Measurements from ENCODE around the gene ZNF775.

The ZNF775 gene

DNA sequence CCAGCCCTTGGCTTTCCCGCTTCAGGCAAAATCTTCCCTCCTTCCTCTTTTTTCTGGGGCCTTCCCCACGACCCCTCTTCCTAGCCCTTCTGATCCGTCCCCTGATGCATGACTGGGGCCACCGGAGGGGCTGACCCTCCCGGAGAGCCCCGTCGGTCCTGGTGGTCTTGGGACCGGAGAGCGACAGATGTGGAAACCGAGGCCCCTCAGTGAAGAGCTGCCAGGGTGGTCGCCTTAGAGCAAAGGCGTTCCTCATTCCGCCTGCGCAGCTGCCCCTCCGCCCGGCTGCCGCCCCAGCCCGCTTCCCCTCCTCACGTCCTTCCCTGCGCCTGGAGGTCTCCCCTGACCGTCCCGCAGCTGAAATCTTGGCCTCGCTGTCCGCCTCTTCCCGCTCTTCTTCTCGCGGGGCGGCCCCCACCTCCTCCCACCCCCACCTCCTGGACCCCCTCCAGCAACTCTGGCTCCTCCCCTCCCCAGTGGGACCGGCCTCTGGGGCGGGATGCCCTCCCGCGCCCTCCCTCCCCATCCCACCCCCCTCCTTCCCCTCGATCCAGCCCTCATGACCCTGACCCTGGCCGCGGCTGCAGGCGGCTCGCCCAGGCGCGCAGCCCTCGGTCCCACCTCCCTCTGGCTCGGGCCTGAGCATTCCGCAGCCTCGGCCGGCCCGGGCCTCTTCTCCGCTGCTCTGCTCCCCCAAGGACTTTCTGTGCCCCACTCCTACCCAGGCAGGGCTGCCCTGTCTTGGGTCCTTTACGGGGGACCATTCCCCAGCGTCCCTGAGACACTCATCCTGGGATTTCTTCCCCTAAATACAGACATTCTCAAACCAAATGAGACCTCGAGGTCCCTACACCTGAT is 37.6 kb upstream of the ZNF775 start, which contains the start of gene RARRES2:
Gene RARRES2 (minus strand): TSS at position 367 of the 858 bp plus-strand sequence. CDS start 1,020 bp downstream, outside the sequence.
- H4K91ac ChIP-seq (ENCODE audit: low read length) = no peak within 1 kb of the TSS
- WGBS = 3% methylated on average over 44 of the region's 49 CpGs
- no peak within 1 kb of the TSS for H2BK5ac ChIP-seq (ENCODE audit: low read depth, low read length, poor library complexity, severe bottlenecking)
- peak; percentile 39 for DNase-seq
- H2BK120ac ChIP-seq (ENCODE audit: low read depth, low read length) = no peak within 1 kb of the TSS
- H3K14ac ChIP-seq (ENCODE audit: low read length in 2 of 2) = peak within 1 kb of the TSS in 1 of 2 experiments; percentile 31
- H3K23ac ChIP-seq (ENCODE audit: low read length in 2 of 2) = peak within 1 kb of the TSS in 1 of 2 experiments; percentile 17
- H3K79me1 ChIP-seq (replicated peaks; ENCODE audit: low read length, poor library complexity, severe bottlenecking) = no peaks in the 10 kb centered on the region
- H3K27me3 ChIP-seq (ENCODE audit: control insufficient read depth in 1 of 2, insufficient read depth in 1 of 2, low read length in 2 of 2) = peaks cover 58 to 77% of the 10 kb centered on the region in 2 experiments
- H2BK15ac ChIP-seq (ENCODE audit: low read depth, poor library complexity, severe bottlenecking) = peak within 1 kb of the TSS; percentile 65
- H2AK5ac ChIP-seq (ENCODE audit: low read length, severe bottlenecking) = no peak within 1 kb of the TSS
- no peak within 1 kb of the TSS for H4K8ac ChIP-seq (ENCODE audit: low read length)
- no peak within 1 kb of the TSS for H2BK12ac ChIP-seq (ENCODE audit: low read length in 2 of 2)
- peak within 1 kb of the TSS in 1 of 2 experiments; percentile 35 for H3K4ac ChIP-seq (ENCODE audit: low read depth in 1 of 2, low read length in 2 of 2)
- H3K27ac ChIP-seq (ENCODE audit: low read length, poor library complexity, severe bottlenecking) = no peak within 1 kb of the TSS
- no peak within 1 kb of the TSS for H3K9ac ChIP-seq (ENCODE audit: low read length)
- H3K4me3 ChIP-seq (ENCODE audit: insufficient read depth in 1 of 2, low read depth in 1 of 2, low read length in 2 of 2) = no peak within 1 kb of the TSS
- no peak within 1 kb of the TSS for H2AFZ ChIP-seq (ENCODE audit: low read depth, low read length)
- peak within 1 kb of the TSS; percentile 3 for H3K4me2 ChIP-seq (ENCODE audit: low read length, poor library complexity, severe bottlenecking)
- H3K4me1 ChIP-seq (ENCODE audit: control insufficient read depth, insufficient read depth, low read depth, low read length) = peaks cover 22% of the 10 kb centered on the region
- H3K9me3 ChIP-seq (ENCODE audit: control insufficient read depth, low read length) = peaks cover 32% of the 10 kb centered on the region
- peak within 1 kb of the TSS; percentile 40 to 83 for H3K18ac ChIP-seq (ENCODE audit: low read depth in 1 of 2, low read length in 2 of 2)
- H3K36me3 ChIP-seq (ENCODE audit: control insufficient read depth in 1 of 2, insufficient read depth in 2 of 2, low read depth in 1 of 2, low read length in 2 of 2) = no peaks in the 10 kb centered on the region

DNA sequence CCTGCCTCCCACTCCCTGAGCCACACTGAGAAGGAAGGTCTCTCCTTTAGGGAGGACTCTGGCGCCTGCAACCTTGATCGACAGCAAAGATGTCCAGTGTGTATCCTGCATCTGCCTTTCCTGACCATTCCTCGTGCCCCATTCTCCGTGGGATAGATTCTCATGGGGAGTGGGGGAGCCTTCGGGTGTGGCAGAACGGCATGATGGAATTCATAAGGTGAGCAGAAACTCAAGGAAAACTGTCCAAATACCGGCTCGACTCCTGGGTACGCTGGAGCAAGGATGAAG is 37.1 kb upstream of the ZNF775 start:
- Histone ChIP-seq H3K36me3 (ENCODE audit: control insufficient read depth in 1 of 2, insufficient read depth in 2 of 2, low read depth in 1 of 2, low read length in 2 of 2) (no peaks in the 10 kb centered on the region), H3K4me1 (ENCODE audit: control insufficient read depth, insufficient read depth, low read depth, low read length) (peaks cover 22% of the 10 kb centered on the region), H3K14ac (ENCODE audit: low read length in 2 of 2) (no peak overlapping the region), H4K8ac (ENCODE audit: low read length) (no peak overlapping the region), H3K27ac (ENCODE audit: low read length, poor library complexity, severe bottlenecking) (no peak overlapping the region), H3K4me3 (ENCODE audit: insufficient read depth in 1 of 2, low read depth in 1 of 2, low read length in 2 of 2) (no peak overlapping the region), H3K27me3 (ENCODE audit: control insufficient read depth in 1 of 2, insufficient read depth in 1 of 2, low read length in 2 of 2) (peaks cover 60 to 78% of the 10 kb centered on the region in 2 experiments), H2AFZ (ENCODE audit: low read depth, low read length) (no peak overlapping the region), H3K4me2 (ENCODE audit: low read length, poor library complexity, severe bottlenecking) (no peak overlapping the region), H4K91ac (ENCODE audit: low read length) (no peak overlapping the region), H2BK12ac (ENCODE audit: low read length in 2 of 2) (no peak overlapping the region), H2BK5ac (ENCODE audit: low read depth, low read length, poor library complexity, severe bottlenecking) (no peak overlapping the region), H2AK5ac (ENCODE audit: low read length, severe bottlenecking) (no peak overlapping the region), H2BK15ac (ENCODE audit: low read depth, poor library complexity, severe bottlenecking) (no peak overlapping the region), H2BK120ac (ENCODE audit: low read depth, low read length) (no peak overlapping the region), H3K9ac (ENCODE audit: low read length) (no peak overlapping the region), H3K4ac (ENCODE audit: low read depth in 1 of 2, low read length in 2 of 2) (no peak overlapping the region), H3K79me1 (replicated peaks; ENCODE audit: low read length, poor library complexity, severe bottlenecking) (no peaks in the 10 kb centered on the region), H3K18ac (ENCODE audit: low read depth in 1 of 2, low read length in 2 of 2) (no peak overlapping the region), H3K23ac (ENCODE audit: low read length in 2 of 2) (no peak overlapping the region), H3K9me3 (ENCODE audit: control insufficient read depth, low read length) (peaks cover 32% of the 10 kb centered on the region)
- WGBS = 88% methylated on average over 9 of the region's 9 CpGs
- DNase-seq = no peak

DNA sequence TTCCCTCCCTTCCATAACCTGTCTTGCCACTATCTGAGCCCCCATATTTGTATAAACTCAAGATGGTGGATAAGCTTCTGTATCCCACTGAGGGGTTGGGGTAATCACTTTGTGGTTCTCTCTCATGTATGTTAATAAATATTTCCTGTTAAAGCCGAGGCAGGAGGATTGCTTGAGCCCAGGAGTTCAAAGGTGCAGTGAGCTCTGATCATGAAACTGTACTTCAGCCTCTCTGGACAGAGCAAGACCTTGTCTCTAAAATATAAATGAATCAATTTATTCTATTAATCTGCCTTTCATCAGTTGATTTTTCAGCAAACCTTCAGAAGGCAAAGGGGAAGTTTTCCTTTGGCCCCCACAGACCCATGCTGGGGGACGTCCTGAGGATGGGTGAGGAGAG is 35.9 kb upstream of the ZNF775 start:
- Histone ChIP-seq H2BK15ac (ENCODE audit: low read depth, poor library complexity, severe bottlenecking) (no peak overlapping the region), H3K27ac (ENCODE audit: low read length, poor library complexity, severe bottlenecking) (no peak overlapping the region), H3K18ac (ENCODE audit: low read depth in 1 of 2, low read length in 2 of 2) (no peak overlapping the region), H3K9ac (ENCODE audit: low read length) (no peak overlapping the region), H2BK12ac (ENCODE audit: low read length in 2 of 2) (no peak overlapping the region), H3K4me1 (ENCODE audit: control insufficient read depth, insufficient read depth, low read depth, low read length) (peaks cover 22% of the 10 kb centered on the region), H3K23ac (ENCODE audit: low read length in 2 of 2) (no peak overlapping the region), H2AK5ac (ENCODE audit: low read length, severe bottlenecking) (no peak overlapping the region), H2BK120ac (ENCODE audit: low read depth, low read length) (no peak overlapping the region), H4K91ac (ENCODE audit: low read length) (no peak overlapping the region), H3K14ac (ENCODE audit: low read length in 2 of 2) (no peak overlapping the region), H2AFZ (ENCODE audit: low read depth, low read length) (no peak overlapping the region), H3K36me3 (ENCODE audit: control insufficient read depth in 1 of 2, insufficient read depth in 2 of 2, low read depth in 1 of 2, low read length in 2 of 2) (no peaks in the 10 kb centered on the region), H3K79me1 (replicated peaks; ENCODE audit: low read length, poor library complexity, severe bottlenecking) (no peaks in the 10 kb centered on the region), H4K8ac (ENCODE audit: low read length) (no peak overlapping the region), H2BK5ac (ENCODE audit: low read depth, low read length, poor library complexity, severe bottlenecking) (no peak overlapping the region), H3K4me3 (ENCODE audit: insufficient read depth in 1 of 2, low read depth in 1 of 2, low read length in 2 of 2) (no peak overlapping the region), H3K27me3 (ENCODE audit: control insufficient read depth in 1 of 2, insufficient read depth in 1 of 2, low read length in 2 of 2) (peaks cover 56 to 68% of the 10 kb centered on the region in 2 experiments), H3K4me2 (ENCODE audit: low read length, poor library complexity, severe bottlenecking) (no peak overlapping the region), H3K4ac (ENCODE audit: low read depth in 1 of 2, low read length in 2 of 2) (no peak overlapping the region), H3K9me3 (ENCODE audit: control insufficient read depth, low read length) (peaks cover 34% of the 10 kb centered on the region)
- DNase-seq = no peak
- 70% methylated on average over 2 of the region's 2 CpGs for WGBS

DNA sequence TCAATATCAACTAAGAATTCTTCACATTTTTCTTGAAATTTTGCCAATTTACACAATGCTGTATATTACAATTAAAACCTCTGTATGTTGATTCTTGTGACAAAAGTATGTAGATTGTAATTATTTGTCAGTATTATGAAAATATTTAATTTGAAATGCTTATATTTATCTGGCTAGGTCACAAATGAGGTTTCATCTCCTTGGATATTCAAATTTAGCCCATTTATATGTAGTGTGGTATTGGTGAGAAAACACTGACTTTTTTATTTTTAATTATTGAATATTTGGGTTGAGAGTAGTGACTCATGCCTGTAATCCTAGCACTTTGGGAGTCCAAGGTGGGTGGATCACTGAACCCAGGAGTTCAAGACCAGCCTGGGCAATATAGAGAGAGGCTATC is 34.8 kb upstream of the ZNF775 start:
- H3K18ac ChIP-seq (ENCODE audit: low read depth in 1 of 2, low read length in 2 of 2) = no peak overlapping the region

More for the DNA sequence above, 34.8 kb upstream of the ZNF775 start:
- Histone ChIP-seq H2BK15ac (ENCODE audit: low read depth, poor library complexity, severe bottlenecking) (no peak overlapping the region), H3K79me1 (replicated peaks; ENCODE audit: low read length, poor library complexity, severe bottlenecking) (no peaks in the 10 kb centered on the region), H3K27ac (ENCODE audit: low read length, poor library complexity, severe bottlenecking) (no peak overlapping the region), H3K4ac (ENCODE audit: low read depth in 1 of 2, low read length in 2 of 2) (no peak overlapping the region), H3K27me3 (ENCODE audit: control insufficient read depth in 1 of 2, insufficient read depth in 1 of 2, low read length in 2 of 2) (peaks cover 49 to 58% of the 10 kb centered on the region in 2 experiments), H2BK120ac (ENCODE audit: low read depth, low read length) (no peak overlapping the region), H2AK5ac (ENCODE audit: low read length, severe bottlenecking) (no peak overlapping the region), H3K14ac (ENCODE audit: low read length in 2 of 2) (no peak overlapping the region), H3K4me1 (ENCODE audit: control insufficient read depth, insufficient read depth, low read depth, low read length) (peaks cover 18% of the 10 kb centered on the region), H3K4me3 (ENCODE audit: insufficient read depth in 1 of 2, low read depth in 1 of 2, low read length in 2 of 2) (no peak overlapping the region), H2AFZ (ENCODE audit: low read depth, low read length) (no peak overlapping the region), H3K36me3 (ENCODE audit: control insufficient read depth in 1 of 2, insufficient read depth in 2 of 2, low read depth in 1 of 2, low read length in 2 of 2) (no peaks in the 10 kb centered on the region), H3K23ac (ENCODE audit: low read length in 2 of 2) (no peak overlapping the region), H4K91ac (ENCODE audit: low read length) (no peak overlapping the region), H3K9ac (ENCODE audit: low read length) (no peak overlapping the region), H4K8ac (ENCODE audit: low read length) (no peak overlapping the region), H3K9me3 (ENCODE audit: control insufficient read depth, low read length) (peaks cover 34% of the 10 kb centered on the region), H2BK5ac (ENCODE audit: low read depth, low read length, poor library complexity, severe bottlenecking) (no peak overlapping the region), H3K4me2 (ENCODE audit: low read length, poor library complexity, severe bottlenecking) (no peak overlapping the region), H2BK12ac (ENCODE audit: low read length in 2 of 2) (no peak overlapping the region)
- DNase-seq = no peak

All from mesenchymal stem cell (in vitro differentiated cells and primary cell).